GM12878 (cell line): ENCODE results near the gene ERC1. TPM values are rescaled to one million over a fixed set of nuclear protein-coding genes. Genes with fewer than 3 reads are reported as not detected.

Experiments used
- ATAC-seq: fragments of 200-7000 bp; cut with Tn5 transposase; 3 replicates; pipeline ENCODE4 v1.9.1; 2020; ENCODE audit warnings: mild to moderate bottlenecking, moderate library complexity
- BruUV-seq: library from RNA; stranded (reverse); fragments of 400-500 nt; replicated peaks from 2 replicates; lab custom pipeline; 2021; lab: Mats Ljungman, UMichigan
- CTCF ChIA-PET: fragments of 300-600 bp; sonication (Branson Sonifier 250); formaldehyde crosslinking; extraction: SDS; loops from one replicate; lab custom pipeline; 2021; ENCODE audit warnings: inconsistent platforms; lab: Yijun Ruan, JAX
- POLR2A ChIA-PET: fragments of 350-600 bp; formaldehyde crosslinking; extraction: SDS; loops from one replicate; lab custom pipeline; 2021; ENCODE audit warnings: inconsistent platforms; lab: Charles Lee
- RAD21 ChIA-PET: fragments of 300-600 bp; sonication (Branson Sonifier 250); formaldehyde crosslinking; loops from one replicate; lab custom pipeline; 2023; ENCODE audit warnings: antibody characterized with exemption; ENCODE audit not compliant: unreplicated experiment; lab: Charles Lee
- SMC1A ChIA-PET: fragments of 300-600 bp; sonication (Branson Sonifier 250); formaldehyde crosslinking; loops from one replicate; lab custom pipeline; 2023; ENCODE audit not compliant: unreplicated experiment, uncharacterized antibody; lab: Charles Lee
- DNase-seq: peaks from one replicate; pipeline ENCODE4 v3.0.0-alpha.2; 2011; ENCODE audit warnings: low read depth, low spot score
- FAIRE-seq: peaks from 3 replicates; lab custom pipeline; 2011; peaks lifted over from hg19 to GRCh38; lab: Jason Lieb, UNC
- H2AFZ ChIP-seq: 2 replicates; pipeline ENCODE4 v1.6.0; 2011; ENCODE audit warnings: low read depth, low read length, control low read depth; ENCODE audit not compliant: control insufficient read depth
- H3K27ac ChIP-seq: 2 replicates; pipeline ENCODE4 v1.5.1; 2011; ENCODE audit warnings: control low read depth; ENCODE audit not compliant: control insufficient read depth, insufficient read depth
- H3K27me3 ChIP-seq, 2 experiments: replicated peaks in 1 of 2; 2 replicates each; pipeline versions ENCODE4 v1.6.0 to v1.6.1; 2011; ENCODE audit warnings: low read length in 1 of 2; ENCODE audit not compliant: control insufficient read depth in 2 of 2, insufficient read depth in 2 of 2
- H3K36me3 ChIP-seq, 2 experiments: 2 replicates each; pipeline ENCODE4 v1.5.1; 2011; ENCODE audit warnings: low read length in 1 of 2; ENCODE audit not compliant: control insufficient read depth in 2 of 2, insufficient read depth in 2 of 2
- H3K4me1 ChIP-seq: 2 replicates; pipeline ENCODE4 v1.6.1; 2011; ENCODE audit warnings: mild to moderate bottlenecking, low read length, moderate library complexity, mixed read lengths; ENCODE audit not compliant: control insufficient read depth, insufficient read depth
- H3K4me2 ChIP-seq: 2 replicates; pipeline ENCODE4 v1.6.0; 2011; ENCODE audit warnings: control low read depth; ENCODE audit not compliant: control insufficient read depth, insufficient read depth
- H3K4me3 ChIP-seq: fragments of 200-600 bp; sonication (generic); 2 replicates; pipeline ENCODE4 v1.5.1; 2016
- H3K79me2 ChIP-seq: 2 replicates; pipeline ENCODE4 v1.6.0; 2011; ENCODE audit warnings: low read length; ENCODE audit not compliant: control insufficient read depth, insufficient read depth
- H3K9ac ChIP-seq: 2 replicates; pipeline ENCODE4 v1.8.0; 2011; ENCODE audit warnings: low read length, control low read depth, mixed read lengths; ENCODE audit not compliant: control insufficient read depth, insufficient read depth
- H3K9me3 ChIP-seq: replicated peaks from 3 replicates; pipeline ENCODE4 v1.5.1; 2011; ENCODE audit warnings: mild to moderate bottlenecking, low read length; ENCODE audit not compliant: control insufficient read depth, insufficient read depth
- H4K20me1 ChIP-seq: 2 replicates; pipeline ENCODE4 v1.6.0; 2011; ENCODE audit not compliant: control insufficient read depth, insufficient read depth
- ASH2L ChIP-seq: fragments of 300-600, 200-600 bp; sonication (generic); IDR thresholded peaks from 2 replicates; pipeline ENCODE4 v1.6.1; 2017; ENCODE audit warnings: low read depth, mild to moderate bottlenecking, borderline replicate concordance
- CBX3 ChIP-seq: fragments of 200-600 bp; sonication (generic); IDR thresholded peaks from 2 replicates; pipeline ENCODE4 v1.6.1; 2016; ENCODE audit warnings: low read depth, borderline replicate concordance
- CHD2 ChIP-seq: IDR thresholded peaks from 2 replicates; pipeline ENCODE4 v1.6.1; 2011; ENCODE audit warnings: low read depth, low read length, improper control_type of control experiment, borderline replicate concordance
- HCFC1 ChIP-seq: fragments of 150-350 bp; IDR thresholded peaks from 2 replicates; pipeline ENCODE4 v1.6.1; 2014; ENCODE audit warnings: low read length
- IKZF1 ChIP-seq: fragments of 450-650 bp; conservative IDR thresholded peaks from 2 replicates; pipeline ENCODE4 v1.6.1; 2017; ENCODE audit warnings: antibody characterized with exemption, mild to moderate bottlenecking
- KAT2A ChIP-seq: conservative IDR thresholded peaks from 2 replicates; pipeline ENCODE4 v1.6.1; 2011; ENCODE audit warnings: low read depth, low read length; ENCODE audit not compliant: control insufficient read depth
- LARP7 ChIP-seq: fragments of 450-650 bp; IDR thresholded peaks from 2 replicates; pipeline ENCODE4 v1.6.1; 2017; ENCODE audit warnings: mild to moderate bottlenecking
- NR2C2 ChIP-seq: IDR thresholded peaks from 2 replicates; pipeline ENCODE4 v1.6.1; 2011; ENCODE audit warnings: borderline replicate concordance, low read depth; ENCODE audit not compliant: control insufficient read depth, insufficient read length
- NRF1 ChIP-seq: conservative IDR thresholded peaks from 2 replicates; pipeline ENCODE4 v1.6.1; 2011; ENCODE audit warnings: mild to moderate bottlenecking, low read depth, low read length, improper control_type of control experiment
- PML ChIP-seq: IDR thresholded peaks from 2 replicates; pipeline ENCODE4 v1.6.1; 2012; ENCODE audit warnings: low read length, inconsistent platforms
- RAD51 ChIP-seq: fragments of 450-650 bp; IDR thresholded peaks from 2 replicates; pipeline ENCODE4 v1.6.1; 2016; ENCODE audit warnings: moderate library complexity, mild to moderate bottlenecking, inconsistent platforms
- SMAD5 ChIP-seq: IDR thresholded peaks from 2 replicates; pipeline ENCODE4 v1.6.1; 2016; ENCODE audit warnings: antibody characterized with exemption, low read depth
- ZNF622 ChIP-seq: fragments of 450-650 bp; IDR thresholded peaks from 2 replicates; pipeline ENCODE4 v1.6.1; 2017; ENCODE audit warnings: mild to moderate bottlenecking, inconsistent platforms
- WGBS: methylation state at CpG from one replicate; pipeline ENCODE4 v1.1.6; 2016; ENCODE audit warnings: low lambda C conversion rate; ENCODE audit not compliant: insufficient replicate concordance, insufficient coverage; ENCODE audit errors: missing lambda C conversion rate; 5-methylcytosine and 5-hydroxymethylcytosine counted together
- in situ Hi-C: fragments of 300-500 bp; cut with MboI; formaldehyde crosslinking; loops from 9 replicates; pipeline ENCODE4 v1.14.3; 2018; ENCODE audit warnings: mixed read lengths
- intact Hi-C: fragments of 100-400 bp; cut with micrococcal nuclease; formaldehyde crosslinking; loops from one replicate; pipeline ENCODE4 v1.14.2; 2022; ENCODE audit not compliant: unreplicated experiment
- polyA plus RNA-seq, 11 experiments: library from polyadenylated mRNA; depleted of rRNA in 4 of 11; unstranded in 6 of 11; stranded (reverse) in 5 of 11; fragments of >200 nt; fragmentation: Nextera tagmentation in 4 of 11; fragmentation: Illumina TruSeq in 1 of 11; extraction: Ambion mirVana in 4 of 11; extraction: Trizol in 1 of 11; gene quantifications; 1 replicate in 1 of 11; 2 replicates in 10 of 11; pipeline versions ENCODE4 v1.2.1 to v1.2.3, GENCODE V29; 2011 to 2016; ENCODE audit warnings: inconsistent platforms in 2 of 11, missing spikeins in 2 of 11, low read depth in 1 of 11
- total RNA-seq, 4 experiments: library from RNA; depleted of rRNA in 3 of 4; stranded (reverse); fragments of >200 nt in 3 of 4; fragmentation: Illumina TruSeq in 1 of 4; extraction: Trizol in 1 of 4; gene quantifications; 2 replicates each; pipeline versions ENCODE4 v1.2.1 to v1.2.3, GENCODE V29; 2013 to 2021
- TF ChIP-seq, protein P1 (sequence below): fragments of 450-650 bp; IDR thresholded peaks from 2 replicates; pipeline ENCODE4 v1.6.1; 2018; ENCODE audit warnings: mild to moderate bottlenecking, low read depth, moderate library complexity; ENCODE audit not compliant: partially characterized antibody
- TF ChIP-seq, protein P2 (sequence below): fragments of 150-350 bp; IDR thresholded peaks from 2 replicates; pipeline ENCODE4 v1.6.1; 2014; ENCODE audit warnings: mild to moderate bottlenecking, low read depth, low read length
- TF ChIP-seq, protein P3 (sequence below): fragments of 450-650 bp; IDR thresholded peaks from 2 replicates; pipeline ENCODE4 v1.6.1; 2016; ENCODE audit warnings: mild to moderate bottlenecking
- TF ChIP-seq, protein P4 (sequence below): fragments of 450-650 bp; IDR thresholded peaks from 2 replicates; pipeline ENCODE4 v1.6.1; 2016; ENCODE audit warnings: mild to moderate bottlenecking

Gene ERC1
- total and polyA plus RNA-seq, 10 of the 15 experiments (the other 5 are each of a cell fraction or from before 2014, with no cell fraction given) = 0.75 to 8.0 (median 5.0) TPM

DNA sequence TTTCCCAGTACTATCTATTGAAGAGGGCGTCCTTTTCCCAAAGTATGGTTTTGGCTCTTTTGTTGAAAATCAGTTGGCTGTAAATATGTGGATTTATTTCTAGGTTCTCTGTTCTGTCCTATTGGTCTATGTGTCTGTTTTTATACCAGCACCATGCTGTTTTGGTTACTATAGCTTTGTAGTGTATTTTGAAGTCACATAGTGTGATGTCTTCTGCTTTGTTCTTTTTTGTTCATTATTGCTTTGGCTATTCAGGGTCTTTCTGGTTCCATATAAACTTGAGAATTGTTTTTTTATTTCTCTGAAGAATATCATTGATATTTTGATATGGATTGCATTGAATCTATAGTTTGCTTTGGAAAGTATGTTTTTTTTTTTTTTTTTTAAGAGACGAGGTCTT is 67.4 kb downstream of the ERC1 start:
- WGBS = 53% methylated on average over 2 of the region's 2 CpGs
- in situ Hi-C loops (no loop called here), intact Hi-C loops (no loop called here)
- CTCF ChIA-PET = interaction anchor here (1.6 kb wide), 1 partner anchor 35 kb away, joined by 4 read pairs; no protein-coding TSS in a partner anchor
- no peak for FAIRE-seq
- ATAC-seq = no peak
- Histone ChIP-seq H3K4me2 (no peak overlapping the region), H2AFZ (no peak overlapping the region), H3K9ac (no peak overlapping the region)
- no TSS peak for BruUV-seq
- no peak for DNase-seq
- TF ChIP-seq NRF1 (no peak), RAD51 (no peak), HCFC1 (no peak), SMAD5 (no peak), CHD2 (no peak), LARP7 (no peak), NR2C2 (no peak), CBX3 (no peak), PML (no peak), IKZF1 (no peak), ZNF622 (no peak), KAT2A (no peak), ASH2L (no peak)
- TF ChIP-seq, protein P1, sequence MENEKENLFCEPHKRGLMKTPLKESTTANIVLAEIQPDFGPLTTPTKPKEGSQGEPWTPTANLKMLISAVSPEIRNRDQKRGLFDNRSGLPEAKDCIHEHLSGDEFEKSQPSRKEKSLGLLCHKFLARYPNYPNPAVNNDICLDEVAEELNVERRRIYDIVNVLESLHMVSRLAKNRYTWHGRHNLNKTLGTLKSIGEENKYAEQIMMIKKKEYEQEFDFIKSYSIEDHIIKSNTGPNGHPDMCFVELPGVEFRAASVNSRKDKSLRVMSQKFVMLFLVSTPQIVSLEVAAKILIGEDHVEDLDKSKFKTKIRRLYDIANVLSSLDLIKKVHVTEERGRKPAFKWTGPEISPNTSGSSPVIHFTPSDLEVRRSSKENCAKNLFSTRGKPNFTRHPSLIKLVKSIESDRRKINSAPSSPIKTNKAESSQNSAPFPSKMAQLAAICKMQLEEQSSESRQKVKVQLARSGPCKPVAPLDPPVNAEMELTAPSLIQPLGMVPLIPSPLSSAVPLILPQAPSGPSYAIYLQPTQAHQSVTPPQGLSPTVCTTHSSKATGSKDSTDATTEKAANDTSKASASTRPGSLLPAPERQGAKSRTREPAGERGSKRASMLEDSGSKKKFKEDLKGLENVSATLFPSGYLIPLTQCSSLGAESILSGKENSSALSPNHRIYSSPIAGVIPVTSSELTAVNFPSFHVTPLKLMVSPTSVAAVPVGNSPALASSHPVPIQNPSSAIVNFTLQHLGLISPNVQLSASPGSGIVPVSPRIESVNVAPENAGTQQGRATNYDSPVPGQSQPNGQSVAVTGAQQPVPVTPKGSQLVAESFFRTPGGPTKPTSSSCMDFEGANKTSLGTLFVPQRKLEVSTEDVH = no peak
- TF ChIP-seq, protein P2, sequence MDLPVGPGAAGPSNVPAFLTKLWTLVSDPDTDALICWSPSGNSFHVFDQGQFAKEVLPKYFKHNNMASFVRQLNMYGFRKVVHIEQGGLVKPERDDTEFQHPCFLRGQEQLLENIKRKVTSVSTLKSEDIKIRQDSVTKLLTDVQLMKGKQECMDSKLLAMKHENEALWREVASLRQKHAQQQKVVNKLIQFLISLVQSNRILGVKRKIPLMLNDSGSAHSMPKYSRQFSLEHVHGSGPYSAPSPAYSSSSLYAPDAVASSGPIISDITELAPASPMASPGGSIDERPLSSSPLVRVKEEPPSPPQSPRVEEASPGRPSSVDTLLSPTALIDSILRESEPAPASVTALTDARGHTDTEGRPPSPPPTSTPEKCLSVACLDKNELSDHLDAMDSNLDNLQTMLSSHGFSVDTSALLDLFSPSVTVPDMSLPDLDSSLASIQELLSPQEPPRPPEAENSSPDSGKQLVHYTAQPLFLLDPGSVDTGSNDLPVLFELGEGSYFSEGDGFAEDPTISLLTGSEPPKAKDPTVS = no peak
- TF ChIP-seq, protein P3, sequence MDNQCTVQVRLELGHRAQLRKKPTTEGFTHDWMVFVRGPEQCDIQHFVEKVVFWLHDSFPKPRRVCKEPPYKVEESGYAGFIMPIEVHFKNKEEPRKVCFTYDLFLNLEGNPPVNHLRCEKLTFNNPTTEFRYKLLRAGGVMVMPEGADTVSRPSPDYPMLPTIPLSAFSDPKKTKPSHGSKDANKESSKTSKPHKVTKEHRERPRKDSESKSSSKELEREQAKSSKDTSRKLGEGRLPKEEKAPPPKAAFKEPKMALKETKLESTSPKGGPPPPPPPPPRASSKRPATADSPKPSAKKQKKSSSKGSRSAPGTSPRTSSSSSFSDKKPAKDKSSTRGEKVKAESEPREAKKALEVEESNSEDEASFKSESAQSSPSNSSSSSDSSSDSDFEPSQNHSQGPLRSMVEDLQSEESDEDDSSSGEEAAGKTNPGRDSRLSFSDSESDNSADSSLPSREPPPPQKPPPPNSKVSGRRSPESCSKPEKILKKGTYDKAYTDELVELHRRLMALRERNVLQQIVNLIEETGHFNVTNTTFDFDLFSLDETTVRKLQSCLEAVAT = no peak
- TF ChIP-seq, protein P4, sequence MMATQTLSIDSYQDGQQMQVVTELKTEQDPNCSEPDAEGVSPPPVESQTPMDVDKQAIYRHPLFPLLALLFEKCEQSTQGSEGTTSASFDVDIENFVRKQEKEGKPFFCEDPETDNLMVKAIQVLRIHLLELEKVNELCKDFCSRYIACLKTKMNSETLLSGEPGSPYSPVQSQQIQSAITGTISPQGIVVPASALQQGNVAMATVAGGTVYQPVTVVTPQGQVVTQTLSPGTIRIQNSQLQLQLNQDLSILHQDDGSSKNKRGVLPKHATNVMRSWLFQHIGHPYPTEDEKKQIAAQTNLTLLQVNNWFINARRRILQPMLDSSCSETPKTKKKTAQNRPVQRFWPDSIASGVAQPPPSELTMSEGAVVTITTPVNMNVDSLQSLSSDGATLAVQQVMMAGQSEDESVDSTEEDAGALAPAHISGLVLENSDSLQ = no peak
- TF ChIP-seq, all 136 proteins: peak for 0
- ChIA-PET RAD21 (interaction anchor here (1.0 kb wide), 1 partner anchor 34 kb away, joined by 3 read pairs; no protein-coding TSS in a partner anchor), SMC1A (interaction anchor here (1.3 kb wide), 1 partner anchor 65 kb away, joined by 4 read pairs; no protein-coding TSS in a partner anchor), POLR2A (interaction anchor here (0.6 kb wide), 1 partner anchor 72 kb away, joined by 3 read pairs; no protein-coding TSS in a partner anchor)
- H3K36me3 ChIP-seq = no peaks in the 10 kb centered on the region
- H4K20me1 ChIP-seq = no peaks in the 10 kb centered on the region
- H3K9me3 ChIP-seq = peaks cover 5% of the 10 kb centered on the region; the same call in 2 of the 3 replicates
- no peaks in the 10 kb centered on the region for H3K27me3 ChIP-seq
- H3K4me1 ChIP-seq = no peaks in the 10 kb centered on the region
- H3K27ac ChIP-seq = no peak overlapping the region
- H3K4me3 ChIP-seq = no peak overlapping the region
- H3K79me2 ChIP-seq = no peaks in the 10 kb centered on the region
